B cell (primary cell): Measurements from ENCODE around the gene CNTNAP3B. TPM values are rescaled to one million over a fixed set of nuclear protein-coding genes. Genes with fewer than 3 reads are reported as not detected.
"Not testable (repeated sequence)": the region's sequence is repeated elsewhere in the genome, so short reads cannot be mapped to it uniquely, and the experiment has no call there.

Experiments
- ATAC-seq: fragments of 200-7000 bp; cut with Tn5 transposase; one replicate; pipeline ENCODE4 v1.10.0; 2021; ENCODE audit warnings: low read depth, mild to moderate bottlenecking, moderate number of reproducible peaks, moderate library complexity
- CTCF ChIA-PET: fragments of 350-600 bp; sonication (Branson Sonifier 250); formaldehyde crosslinking; loops from one replicate; lab custom pipeline; 2021; ENCODE audit warnings: antibody characterized with exemption, inconsistent platforms; lab: Charles Lee
- POLR2A ChIA-PET: fragments of 350-600 bp; sonication (Branson Sonifier 250); formaldehyde crosslinking; loops from one replicate; lab custom pipeline; 2021; ENCODE audit warnings: antibody characterized with exemption; lab: Charles Lee
- DNase-seq: peaks from one replicate; pipeline ENCODE4 v3.0.0; 2013
- H2AFZ ChIP-seq: 2 replicates; pipeline ENCODE4 v1.6.1; 2012; ENCODE audit warnings: mild to moderate bottlenecking, low read depth, low read length; ENCODE audit not compliant: insufficient read depth, poor library complexity, severe bottlenecking
- H3K27ac ChIP-seq, 2 donors: 1 replicate in 1 of 2; 2 replicates in 1 of 2; pipeline ENCODE4 v1.5.1; 2012 to 2013; ENCODE audit warnings: low read length in 2 of 2, mild to moderate bottlenecking in 2 of 2, moderate library complexity in 1 of 2
- H3K27me3 ChIP-seq, 4 experiments: fragments of 200-600 bp in 1 of 4; sonication (generic) in 1 of 4; replicated peaks in 1 of 4; 1 replicate in 2 of 4; 2 replicates in 2 of 4; pipeline versions ENCODE4 v1.6.1 to v1.7.0; 2013 to 2016; ENCODE audit warnings: low read length in 3 of 4, mild to moderate bottlenecking in 2 of 4, mixed read lengths in 1 of 4, moderate library complexity in 1 of 4; ENCODE audit not compliant: insufficient read depth in 4 of 4, control insufficient read depth in 3 of 4; ENCODE audit errors: control extremely low read depth in 1 of 4
- H3K36me3 ChIP-seq, 2 experiments: replicated peaks in 1 of 2; 1 replicate in 1 of 2; 2 replicates in 1 of 2; pipeline versions ENCODE4 v1.6.1 to v1.7.1; 2013; ENCODE audit warnings: low read length in 1 of 2; ENCODE audit not compliant: insufficient read depth in 2 of 2, control insufficient read depth in 1 of 2; ENCODE audit errors: control extremely low read depth in 1 of 2, extremely low read depth in 1 of 2
- H3K4me1 ChIP-seq, 2 donors: fragments of 200-600 bp in 1 of 2; sonication (generic) in 1 of 2; 1 replicate in 1 of 2; 2 replicates in 1 of 2; pipeline versions ENCODE4 v1.5.1 to v1.6.1; 2013 to 2017; ENCODE audit warnings: low read length in 2 of 2; ENCODE audit not compliant: control insufficient read depth in 2 of 2, insufficient read depth in 2 of 2
- H3K4me2 ChIP-seq: replicated peaks from 2 replicates; pipeline ENCODE3; 2012; ENCODE audit warnings: mild to moderate bottlenecking, low read depth, low read length; ENCODE audit not compliant: poor library complexity, severe bottlenecking
- H3K4me3 ChIP-seq, 5 experiments: fragments of 200-600 bp in 1 of 5; sonication (generic) in 1 of 5; 1 replicate in 3 of 5; 2 replicates in 2 of 5; pipeline versions ENCODE4 v1.5.1 to v1.7.0; 2011 to 2016; ENCODE audit warnings: low read length in 4 of 5, mild to moderate bottlenecking in 4 of 5, low read depth in 2 of 5, control low read depth in 1 of 5, moderate library complexity in 1 of 5; ENCODE audit not compliant: insufficient read depth in 1 of 5; ENCODE audit errors: control extremely low read depth in 1 of 5, extremely low read depth in 1 of 5
- H3K79me2 ChIP-seq: fragments of 200-600 bp; sonication (generic); one replicate; pipeline ENCODE4 v1.6.0; 2016; ENCODE audit warnings: low read length; ENCODE audit not compliant: control insufficient read depth, insufficient read depth
- H3K9ac ChIP-seq: fragments of 200-600 bp; sonication (generic); 2 replicates; pipeline ENCODE4 v1.6.1; 2017; ENCODE audit warnings: mild to moderate bottlenecking, low read length, moderate library complexity
- H3K9me3 ChIP-seq, 3 donors: one replicate each; pipeline versions ENCODE4 v1.6.1 to v1.7.1; 2013; ENCODE audit warnings: low read length in 2 of 3; ENCODE audit not compliant: control insufficient read depth in 2 of 3, insufficient read depth in 1 of 3; ENCODE audit errors: control extremely low read depth in 1 of 3
- H4K20me1 ChIP-seq: 2 replicates; pipeline ENCODE4 v1.6.0; 2012; ENCODE audit warnings: mild to moderate bottlenecking, low read length; ENCODE audit not compliant: insufficient read depth, control insufficient read depth, poor library complexity, severe bottlenecking
- H3K27ac Mint-ChIP-seq: one replicate; pipeline ENCODE4 v1.8.0; 2021; ENCODE audit warnings: mixed read lengths
- H3K27me3 Mint-ChIP-seq: one replicate; pipeline ENCODE4 v1.8.0; 2021; ENCODE audit warnings: mixed read lengths
- H3K4me1 Mint-ChIP-seq: one replicate; pipeline ENCODE4 v1.8.0; 2021; ENCODE audit warnings: mixed read lengths
- H3K4me3 Mint-ChIP-seq: one replicate; pipeline ENCODE4 v1.8.0; 2021; ENCODE audit warnings: mixed read lengths
- H3K9me3 Mint-ChIP-seq: one replicate; pipeline ENCODE4 v1.8.0; 2022; ENCODE audit warnings: mixed read lengths; ENCODE audit not compliant: insufficient read depth
- WGBS: methylation state at CpG from one replicate; pipeline ENCODE4 v1.1.5; 2013; ENCODE audit warnings: missing lambda C conversion rate; ENCODE audit not compliant: insufficient coverage; 5-methylcytosine and 5-hydroxymethylcytosine counted together
- intact Hi-C: fragments of 100-400 bp; cut with micrococcal nuclease; formaldehyde crosslinking; loops from one replicate; pipeline ENCODE4 v1.10.0; 2022
- polyA plus RNA-seq: library from polyadenylated mRNA; depleted of rRNA; stranded (reverse); fragments of >200 nt; gene quantifications from 2 replicates; pipeline ENCODE4 v1.2.3, GENCODE V29; 2012
- total RNA-seq, 2 donors: library from RNA; stranded (reverse); fragments of 120-200 nt in 1 of 2; gene quantifications; 1 replicate in 1 of 2; 2 replicates in 1 of 2; pipeline versions ENCODE4 v1.2.3 to v1.2.4, GENCODE V29; 2013 to 2022

Gene CNTNAP3B
- total and polyA plus RNA-seq, 2 donors (not counting 1 experiment from before 2014, with no cell fraction given), result 0.25 to 0.89 TPM

DNA sequence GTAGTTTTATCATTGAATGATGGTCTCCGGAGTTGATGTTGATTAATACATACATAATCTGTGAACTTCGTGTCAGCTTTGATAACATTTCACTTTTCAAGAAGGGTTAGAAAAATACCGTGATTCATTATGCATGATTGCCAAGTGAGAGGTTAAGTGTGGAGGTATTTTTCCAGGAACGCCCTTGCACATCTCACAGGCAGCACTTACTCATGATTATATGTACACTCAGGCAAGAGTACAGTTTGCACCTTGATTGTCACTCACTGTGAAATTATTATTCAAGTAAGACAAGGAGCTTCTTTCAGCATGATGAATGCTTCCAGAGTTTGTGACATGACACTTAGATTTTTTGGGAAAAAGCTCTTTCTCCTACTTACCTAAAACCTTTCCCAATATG lies 223.7 kb downstream of the CNTNAP3B start:
- CTCF ChIA-PET, DNase-seq, H3K27me3 ChIP-seq, H3K79me2 ChIP-seq, H3K27me3 Mint-ChIP-seq, intact Hi-C loops, H3K4me2 ChIP-seq, H4K20me1 ChIP-seq, POLR2A ChIA-PET, H3K9me3 ChIP-seq, H3K9ac ChIP-seq, H3K4me1 ChIP-seq, H3K27ac ChIP-seq, H3K4me1 Mint-ChIP-seq, H3K9me3 Mint-ChIP-seq, ATAC-seq, H3K4me3 ChIP-seq, H3K27ac Mint-ChIP-seq, H3K4me3 Mint-ChIP-seq, H2AFZ ChIP-seq, H3K36me3 ChIP-seq: not testable (repeated sequence)
- WGBS, result no CpG with 5 or more reads among the region's 4 CpGs

GRCh38 chr9:41902762-41903161 lies 226.5 kb downstream of the CNTNAP3B start:
- H3K4me2 ChIP-seq, CTCF ChIA-PET, H3K4me3 Mint-ChIP-seq, POLR2A ChIA-PET, H3K4me3 ChIP-seq, intact Hi-C loops, H3K79me2 ChIP-seq, H3K36me3 ChIP-seq, H3K9me3 ChIP-seq, H4K20me1 ChIP-seq, H3K4me1 Mint-ChIP-seq, H3K27me3 Mint-ChIP-seq, H2AFZ ChIP-seq, H3K27ac ChIP-seq, H3K27me3 ChIP-seq, H3K4me1 ChIP-seq, H3K9ac ChIP-seq, H3K27ac Mint-ChIP-seq, DNase-seq, ATAC-seq, H3K9me3 Mint-ChIP-seq: not testable (repeated sequence)
- WGBS, result no CpG with 5 or more reads among the region's 6 CpGs

- ATAC-seq, H3K36me3 ChIP-seq, H2AFZ ChIP-seq, DNase-seq, H3K27me3 Mint-ChIP-seq, H3K27ac ChIP-seq, CTCF ChIA-PET, H3K9ac ChIP-seq, H3K4me1 ChIP-seq, H3K4me1 Mint-ChIP-seq, H3K4me3 ChIP-seq, H3K9me3 ChIP-seq, H3K4me3 Mint-ChIP-seq, H3K9me3 Mint-ChIP-seq, H3K27ac Mint-ChIP-seq, H3K79me2 ChIP-seq, H3K4me2 ChIP-seq, H3K27me3 ChIP-seq, POLR2A ChIA-PET, intact Hi-C loops, H4K20me1 ChIP-seq: not testable (repeated sequence)
- no CpG with 5 or more reads among the region's 46 CpGs for whole genome bisulfite sequencing
Measured at GRCh38 chr9:41898720-41899343, 230.4 kb downstream of the CNTNAP3B start.

GRCh38 chr9:41874557-41874956 lies 254.7 kb downstream of the CNTNAP3B start:
- H3K4me3 Mint-ChIP-seq, H3K27ac ChIP-seq, H3K4me1 Mint-ChIP-seq, H3K27me3 Mint-ChIP-seq, H3K4me2 ChIP-seq, DNase-seq, intact Hi-C loops, H3K9me3 ChIP-seq, H3K27me3 ChIP-seq, H3K4me3 ChIP-seq, H3K79me2 ChIP-seq, H3K36me3 ChIP-seq, CTCF ChIA-PET, ATAC-seq, POLR2A ChIA-PET, H3K27ac Mint-ChIP-seq, H3K9ac ChIP-seq, H3K4me1 ChIP-seq, H3K9me3 Mint-ChIP-seq, H2AFZ ChIP-seq, H4K20me1 ChIP-seq: not testable (repeated sequence)
- WGBS, result no CpG with 5 or more reads among the region's 5 CpGs
